Activated CD4-positive, alpha-beta memory T cell treated with anti-CD3 and anti-CD28 coated beads, Interleukin-2, amount 10 ng/mL, durations not matched to agents 7 days and 5 days (primary cell): ENCODE data around the gene SORCS2. TPM values are rescaled to one million over a fixed set of nuclear protein-coding genes. Genes with fewer than 3 reads are reported as not detected.

ENCODE experiments used
- CTCF ChIA-PET: fragments of 350-600 bp; sonication (Branson Sonifier 250); formaldehyde crosslinking; loops from one replicate; lab custom pipeline; 2021; ENCODE audit warnings: antibody characterized with exemption, inconsistent platforms; lab: Charles Lee
- POLR2A ChIA-PET: fragments of 350-600 bp; sonication (Branson Sonifier 250); formaldehyde crosslinking; loops from one replicate; lab custom pipeline; 2021; ENCODE audit warnings: antibody characterized with exemption; lab: Charles Lee
- DNase-seq: peaks from one replicate; pipeline ENCODE4 v3.0.0-alpha.2; 2020
- H3K27ac Mint-ChIP-seq: one replicate; pipeline ENCODE4 v1.8.0; 2021; ENCODE audit warnings: mild to moderate bottlenecking, mixed read lengths
- H3K27me3 Mint-ChIP-seq: one replicate; pipeline ENCODE4 v1.8.0; 2021; ENCODE audit warnings: mixed read lengths
- H3K36me3 Mint-ChIP-seq: one replicate; pipeline ENCODE4 v1.8.0; 2021; ENCODE audit warnings: low read depth, mixed read lengths
- H3K4me1 Mint-ChIP-seq: one replicate; pipeline ENCODE4 v1.8.0; 2021; ENCODE audit warnings: mixed read lengths
- H3K4me3 Mint-ChIP-seq: one replicate; pipeline ENCODE4 v1.8.0; 2021; ENCODE audit warnings: mild to moderate bottlenecking, mixed read lengths
- H3K9me3 Mint-ChIP-seq: one replicate; pipeline ENCODE4 v1.8.0; 2021; ENCODE audit warnings: mixed read lengths
- total RNA-seq, 2 experiments: library from RNA; stranded (reverse); gene quantifications; one replicate each; pipeline ENCODE4 v1.2.3, GENCODE V29; 2021

SORCS2 gene
- total RNA-seq, 2 experiments from 2014 or later: 0.10 to 0.18 TPM

DNA sequence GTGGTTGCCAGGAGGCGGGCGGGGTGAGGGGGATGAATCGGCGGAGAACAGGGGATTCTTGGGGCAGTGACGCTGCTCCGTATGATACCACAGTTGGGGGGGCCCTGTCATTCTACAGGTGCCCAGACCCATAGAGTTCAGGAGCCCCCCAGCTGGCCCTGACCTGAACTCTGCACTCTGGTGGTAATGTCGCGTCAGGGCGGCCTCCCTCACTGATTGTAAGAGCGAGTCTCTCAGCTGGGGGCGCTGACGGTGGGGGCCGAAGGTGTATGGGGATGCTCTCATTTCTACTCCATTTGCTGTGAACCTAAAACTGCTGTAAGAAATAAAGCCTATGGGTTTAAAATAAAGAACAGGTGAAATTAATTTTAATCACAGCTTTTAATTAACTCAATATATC, 334.2 kb downstream of the SORCS2 start:
- no peaks in the 10 kb centered on the region for H3K36me3 Mint-ChIP-seq
- H3K4me1 Mint-ChIP-seq: peaks cover 30% of the 10 kb centered on the region
- no peak overlapping the region for H3K27ac Mint-ChIP-seq
- H3K9me3 Mint-ChIP-seq: no peaks in the 10 kb centered on the region
- no peak for DNase-seq
- H3K27me3 Mint-ChIP-seq: peaks cover 16% of the 10 kb centered on the region
- ChIA-PET POLR2A (no interaction called here), CTCF (interaction anchor here (0.5 kb wide), 1 partner anchor 71 kb away, joined by 5 read pairs; no protein-coding TSS in a partner anchor)
- no peak overlapping the region for H3K4me3 Mint-ChIP-seq

DNA sequence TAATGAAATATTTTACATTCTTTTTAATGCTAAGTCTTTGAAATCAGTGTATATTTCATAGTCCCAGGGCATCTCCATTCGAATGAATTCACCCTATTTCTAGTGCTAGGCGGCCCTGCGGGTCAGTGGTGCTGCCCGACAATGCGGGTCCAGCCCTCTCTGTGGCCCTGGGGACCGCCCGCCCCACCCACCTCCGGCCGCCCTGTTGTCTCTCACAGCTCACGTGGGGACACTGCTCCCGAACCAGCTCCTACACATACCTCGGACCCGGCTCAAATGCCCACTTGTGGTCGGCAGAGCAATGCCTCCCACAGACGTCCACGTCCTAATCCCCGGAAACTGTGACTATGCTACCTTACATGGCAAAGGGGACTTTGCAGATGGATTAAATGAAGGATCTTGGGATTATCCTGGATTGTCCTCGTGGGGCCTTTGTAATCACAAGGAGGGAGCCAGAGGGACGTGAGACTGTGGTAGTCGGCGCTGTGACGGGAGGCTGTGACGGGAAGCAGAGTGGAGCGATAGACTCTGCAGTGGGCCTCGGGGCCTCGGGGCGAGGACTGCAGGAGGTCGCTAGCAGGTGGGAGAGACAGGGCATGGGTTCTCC, 334.7 kb downstream of the SORCS2 start:
- Mint-ChIP-seq H3K4me3 (no peak overlapping the region), H3K4me1 (peaks cover 30% of the 10 kb centered on the region), H3K36me3 (no peaks in the 10 kb centered on the region), H3K9me3 (no peaks in the 10 kb centered on the region), H3K27ac (no peak overlapping the region), H3K27me3 (peaks cover 11% of the 10 kb centered on the region)
- POLR2A ChIA-PET: no interaction called here
- DNase-seq: no peak
- CTCF ChIA-PET: interaction anchor here (0.5 kb wide), 1 partner anchor 71 kb away, joined by 5 read pairs; no protein-coding TSS in a partner anchor

- Mint-ChIP-seq H3K36me3 (no peaks in the 10 kb centered on the region), H3K4me3 (no peak overlapping the region), H3K9me3 (no peaks in the 10 kb centered on the region), H3K27ac (no peak overlapping the region), H3K4me1 (peaks cover 14% of the 10 kb centered on the region), H3K27me3 (peaks cover 5% of the 10 kb centered on the region)
- no peak for DNase-seq
- POLR2A ChIA-PET: no interaction called here
- CTCF ChIA-PET: no interaction called here
Measured at GRCh38 chr4:7529368-7530080, 337.2 kb downstream of the SORCS2 start.

GRCh38 chr4:7530082-7530481, 337.7 kb downstream of the SORCS2 start:
- H3K27me3 Mint-ChIP-seq: peaks cover 5% of the 10 kb centered on the region
- ChIA-PET CTCF (no interaction called here), POLR2A (no interaction called here)
- H3K36me3 Mint-ChIP-seq: no peaks in the 10 kb centered on the region
- H3K9me3 Mint-ChIP-seq: no peaks in the 10 kb centered on the region
- no peak for DNase-seq
- H3K27ac Mint-ChIP-seq: no peak overlapping the region
- H3K4me3 Mint-ChIP-seq: no peak overlapping the region
- H3K4me1 Mint-ChIP-seq: peaks cover 8% of the 10 kb centered on the region

GRCh38 chr4:7530932-7531639, 338.7 kb downstream of the SORCS2 start:
- H3K4me1 Mint-ChIP-seq: peaks cover under 1% of the 10 kb centered on the region
- H3K36me3 Mint-ChIP-seq: no peaks in the 10 kb centered on the region
- H3K27ac Mint-ChIP-seq: no peak overlapping the region
- H3K9me3 Mint-ChIP-seq: no peaks in the 10 kb centered on the region
- H3K4me3 Mint-ChIP-seq: no peak overlapping the region
- DNase-seq: no peak
- ChIA-PET CTCF (no interaction called here), POLR2A (no interaction called here)
- peaks cover 5% of the 10 kb centered on the region for H3K27me3 Mint-ChIP-seq

GRCh38 chr4:7531640-7531994, 339.3 kb downstream of the SORCS2 start:
- CTCF ChIA-PET: no interaction called here
- no peak for DNase-seq
- POLR2A ChIA-PET: no interaction called here
- peaks cover 5% of the 10 kb centered on the region for H3K27me3 Mint-ChIP-seq
- no peaks in the 10 kb centered on the region for H3K9me3 Mint-ChIP-seq
- no peak overlapping the region for H3K27ac Mint-ChIP-seq
- no peak overlapping the region for H3K4me3 Mint-ChIP-seq
- H3K36me3 Mint-ChIP-seq: no peaks in the 10 kb centered on the region
- no peaks in the 10 kb centered on the region for H3K4me1 Mint-ChIP-seq

DNA sequence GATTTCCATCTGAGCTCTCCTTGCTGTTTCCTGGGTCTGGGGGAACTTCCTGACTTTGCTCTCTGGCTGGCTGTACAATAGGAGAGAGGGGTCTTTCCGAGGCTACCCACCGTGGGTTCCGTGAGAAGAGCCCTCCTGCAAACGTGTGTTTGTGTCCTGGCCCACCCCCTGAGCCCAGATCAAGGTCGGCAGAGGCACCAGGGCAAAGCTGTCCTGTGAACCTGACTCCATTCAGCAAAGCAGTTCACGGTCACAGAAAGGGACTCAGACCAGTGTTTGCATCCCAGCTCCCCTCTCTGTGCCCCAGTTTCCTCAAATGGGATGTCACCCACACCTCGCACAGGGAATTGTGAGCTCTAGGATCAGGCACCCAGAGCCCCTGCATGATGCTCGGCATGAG, 339.7 kb downstream of the SORCS2 start:
- Mint-ChIP-seq H3K36me3 (no peaks in the 10 kb centered on the region), H3K27me3 (peaks cover 5% of the 10 kb centered on the region), H3K27ac (no peak overlapping the region), H3K4me3 (no peak overlapping the region), H3K4me1 (no peaks in the 10 kb centered on the region), H3K9me3 (no peaks in the 10 kb centered on the region)
- no peak for DNase-seq
- ChIA-PET CTCF (no interaction called here), POLR2A (no interaction called here)

GRCh38 chr4:7533267-7533666, 340.9 kb downstream of the SORCS2 start:
- ChIA-PET CTCF (no interaction called here), POLR2A (no interaction called here)
- no peak overlapping the region for H3K27ac Mint-ChIP-seq
- no peaks in the 10 kb centered on the region for H3K9me3 Mint-ChIP-seq
- DNase-seq: no peak
- no peaks in the 10 kb centered on the region for H3K36me3 Mint-ChIP-seq
- no peak overlapping the region for H3K4me3 Mint-ChIP-seq
- H3K27me3 Mint-ChIP-seq: no peaks in the 10 kb centered on the region
- H3K4me1 Mint-ChIP-seq: no peaks in the 10 kb centered on the region

- no peaks in the 10 kb centered on the region for H3K9me3 Mint-ChIP-seq
- ChIA-PET CTCF (no interaction called here), POLR2A (no interaction called here)
- peaks cover 6% of the 10 kb centered on the region for H3K4me1 Mint-ChIP-seq
- no peak overlapping the region for H3K27ac Mint-ChIP-seq
- DNase-seq: no peak
- no peak overlapping the region for H3K4me3 Mint-ChIP-seq
- no peaks in the 10 kb centered on the region for H3K27me3 Mint-ChIP-seq
- H3K36me3 Mint-ChIP-seq: no peaks in the 10 kb centered on the region
Measured at GRCh38 chr4:7535094-7535493, 342.8 kb downstream of the SORCS2 start.

GRCh38 chr4:7535619-7536018, 343.3 kb downstream of the SORCS2 start:
- no peak for DNase-seq
- Mint-ChIP-seq H3K4me3 (no peak overlapping the region), H3K27ac (no peak overlapping the region), H3K4me1 (peaks cover 7% of the 10 kb centered on the region), H3K36me3 (no peaks in the 10 kb centered on the region), H3K9me3 (no peaks in the 10 kb centered on the region), H3K27me3 (no peaks in the 10 kb centered on the region)
- ChIA-PET CTCF (no interaction called here), POLR2A (no interaction called here)

- Mint-ChIP-seq H3K27ac (no peak overlapping the region), H3K4me3 (no peak overlapping the region), H3K4me1 (peaks cover 7% of the 10 kb centered on the region), H3K36me3 (no peaks in the 10 kb centered on the region), H3K27me3 (no peaks in the 10 kb centered on the region), H3K9me3 (no peaks in the 10 kb centered on the region)
- POLR2A ChIA-PET: no interaction called here
- CTCF ChIA-PET: no interaction called here
- DNase-seq: no peak
Measured at GRCh38 chr4:7536876-7537275, 344.5 kb downstream of the SORCS2 start.

DNA sequence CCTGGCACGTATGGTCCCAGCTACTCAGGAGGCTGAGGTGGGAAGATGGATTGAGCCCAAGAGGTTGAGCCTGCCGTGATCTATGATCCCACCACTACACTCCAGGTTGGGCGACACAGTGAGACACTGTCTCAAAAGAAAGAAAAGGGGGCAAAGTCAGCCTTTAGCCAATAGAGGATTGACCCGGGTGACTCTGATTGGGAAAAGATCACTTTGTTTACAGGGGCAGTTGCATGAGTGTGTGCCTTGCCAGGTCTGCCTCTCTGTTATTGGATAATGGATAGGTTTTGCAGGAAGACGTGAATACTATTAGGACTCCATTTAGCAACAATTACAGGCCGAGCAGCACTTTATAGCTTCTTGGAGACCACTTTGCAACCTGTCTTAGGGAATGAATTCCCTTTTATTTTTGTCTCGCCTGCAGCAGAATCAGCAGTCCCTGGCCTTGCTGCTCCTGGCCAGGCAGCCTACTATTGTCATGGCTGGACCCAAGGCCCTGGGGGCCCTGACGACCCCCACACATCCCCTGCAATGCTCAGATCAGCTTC, 345.6 kb downstream of the SORCS2 start:
- CTCF ChIA-PET: no interaction called here
- peaks cover 7% of the 10 kb centered on the region for H3K4me1 Mint-ChIP-seq
- H3K4me3 Mint-ChIP-seq: no peak overlapping the region
- H3K27ac Mint-ChIP-seq: no peak overlapping the region
- POLR2A ChIA-PET: no interaction called here
- no peaks in the 10 kb centered on the region for H3K36me3 Mint-ChIP-seq
- H3K9me3 Mint-ChIP-seq: no peaks in the 10 kb centered on the region
- no peak for DNase-seq
- no peaks in the 10 kb centered on the region for H3K27me3 Mint-ChIP-seq

DNA sequence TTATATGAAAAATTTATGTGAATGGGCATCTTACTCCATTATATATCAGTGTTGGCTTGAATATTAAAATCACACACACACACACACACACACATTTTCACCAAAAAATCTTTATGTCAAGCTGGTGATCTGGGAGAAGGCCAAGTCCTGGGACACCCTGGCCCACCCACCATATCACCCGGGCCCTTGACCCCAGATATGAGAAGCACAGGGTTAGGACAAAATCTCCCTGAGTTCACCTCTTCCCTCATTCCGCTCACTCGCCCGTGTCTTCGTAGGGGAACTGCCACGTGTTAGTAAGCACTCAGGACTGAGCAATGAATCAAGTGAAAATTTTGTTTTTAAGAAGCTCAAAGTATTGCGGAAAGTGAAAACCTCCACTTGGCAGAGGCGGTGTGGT, 346.2 kb downstream of the SORCS2 start:
- Mint-ChIP-seq H3K27me3 (no peaks in the 10 kb centered on the region), H3K36me3 (no peaks in the 10 kb centered on the region), H3K4me1 (peaks cover 7% of the 10 kb centered on the region), H3K9me3 (no peaks in the 10 kb centered on the region), H3K4me3 (no peak overlapping the region), H3K27ac (no peak overlapping the region)
- ChIA-PET POLR2A (no interaction called here), CTCF (no interaction called here)
- DNase-seq: no peak
